OCI-LY7 (cell line): ENCODE results near the gene BNIP1. TPM values are rescaled to one million over a fixed set of nuclear protein-coding genes. Genes with fewer than 3 reads are reported as not detected.

ENCODE experiments used
- BruUV-seq: library from RNA; stranded (reverse); fragments of 400-500 nt; replicated peaks from 2 replicates; lab custom pipeline; 2021; lab: Mats Ljungman, UMichigan
- CTCF ChIA-PET: fragments of 300-600 bp; sonication (Branson Sonifier 250); formaldehyde crosslinking; loops from one replicate; lab custom pipeline; 2022; ENCODE audit warnings: antibody characterized with exemption; ENCODE audit not compliant: unreplicated experiment; lab: Charles Lee
- POLR2A ChIA-PET: fragments of 300-600 bp; sonication (Branson Sonifier 250); formaldehyde crosslinking; loops from one replicate; lab custom pipeline; 2022; ENCODE audit warnings: antibody characterized with exemption; lab: Charles Lee
- DNase-seq: peaks from one replicate; pipeline ENCODE4 v3.0.0-alpha.2; 2015; ENCODE audit warnings: low spot score
- H2AFZ ChIP-seq: fragments of 200-600 bp; sonication (generic), shearing (Covaris generic); 2 replicates; pipeline ENCODE4 v1.6.1; 2014; ENCODE audit warnings: mild to moderate bottlenecking, antibody characterized with exemption, low read length, moderate library complexity
- H3K27ac ChIP-seq: fragments of 200-600 bp; sonication (generic); 2 replicates; pipeline ENCODE4 v1.5.1; 2014; ENCODE audit warnings: mixed run types, low read depth, mild to moderate bottlenecking, moderate library complexity, low read length, inconsistent platforms; ENCODE audit not compliant: poor library complexity, severe bottlenecking
- H3K36me3 ChIP-seq: fragments of 200-600 bp; sonication (generic); 2 replicates; pipeline ENCODE4 v1.6.1; 2014; ENCODE audit warnings: mild to moderate bottlenecking, antibody characterized with exemption, low read length, moderate library complexity, mixed read lengths; ENCODE audit not compliant: insufficient read depth
- H3K4me1 ChIP-seq: fragments of 200-600 bp; sonication (generic); 2 replicates; pipeline ENCODE4 v1.5.1; 2014; ENCODE audit warnings: mild to moderate bottlenecking, low read length; ENCODE audit not compliant: insufficient read depth, poor library complexity, severe bottlenecking
- H3K4me2 ChIP-seq: fragments of 200-600 bp; sonication (generic); 2 replicates; pipeline ENCODE4 v1.6.1; 2014; ENCODE audit warnings: mild to moderate bottlenecking, low read length
- H3K4me3 ChIP-seq: fragments of 200-600 bp; sonication (generic); 2 replicates; pipeline ENCODE4 v1.5.1; 2014; ENCODE audit warnings: mild to moderate bottlenecking, low read depth, low read length; ENCODE audit not compliant: poor library complexity, severe bottlenecking
- H3K79me2 ChIP-seq: fragments of 200-600 bp; sonication (generic); 2 replicates; pipeline ENCODE4 v1.6.1; 2016; ENCODE audit warnings: low read depth, mild to moderate bottlenecking, low read length, moderate library complexity, mixed read lengths; ENCODE audit not compliant: insufficient read depth
- H3K9me2 ChIP-seq: fragments of 200-600 bp; sonication (generic); 2 replicates; pipeline ENCODE4 v1.6.1; 2016; ENCODE audit warnings: mild to moderate bottlenecking, low read length, mixed read lengths; ENCODE audit not compliant: insufficient read depth
- H3K9me3 ChIP-seq: fragments of 200-600 bp; sonication (generic); 2 replicates; pipeline ENCODE4 v1.6.1; 2014; ENCODE audit warnings: mild to moderate bottlenecking, mixed run types, low read length, mixed read lengths
- H4K20me1 ChIP-seq: fragments of 200-600 bp; sonication (generic); 2 replicates; pipeline ENCODE4 v1.6.1; 2014; ENCODE audit warnings: mild to moderate bottlenecking, antibody characterized with exemption, low read length, moderate library complexity, mixed read lengths; ENCODE audit not compliant: insufficient read depth
- EZH2phosphoT487 ChIP-seq: fragments of 200-600 bp; sonication (generic); IDR thresholded peaks from 2 replicates; pipeline ENCODE4 v1.6.1; 2018; ENCODE audit warnings: low read depth, borderline replicate concordance, mild to moderate bottlenecking, mixed run types, antibody characterized with exemption, low read length, moderate library complexity, mixed read lengths
- intact Hi-C: fragments of 100-400 bp; cut with micrococcal nuclease; formaldehyde crosslinking; loops from one replicate; pipeline ENCODE4 v1.10.0; 2022; ENCODE audit not compliant: unreplicated experiment
- total RNA-seq, 2 experiments: library from RNA; depleted of rRNA in 1 of 2; stranded (reverse); fragments of >200 nt in 1 of 2; shearing (Covaris generic) in 1 of 2; gene quantifications; 2 replicates each; pipeline ENCODE4 v1.2.3, GENCODE V29; 2014 to 2022
- TF ChIP-seq, protein P1 (sequence below): fragments of 200-600 bp; sonication (generic); conservative IDR thresholded peaks from 2 replicates; pipeline ENCODE4 v1.5.1; 2014; ENCODE audit warnings: mild to moderate bottlenecking, antibody characterized with exemption, low read length, moderate library complexity, mixed read lengths

Gene BNIP1
- total RNA-seq, 2 experiments from 2014 or later: 16.8 to 23.1 TPM

DNA sequence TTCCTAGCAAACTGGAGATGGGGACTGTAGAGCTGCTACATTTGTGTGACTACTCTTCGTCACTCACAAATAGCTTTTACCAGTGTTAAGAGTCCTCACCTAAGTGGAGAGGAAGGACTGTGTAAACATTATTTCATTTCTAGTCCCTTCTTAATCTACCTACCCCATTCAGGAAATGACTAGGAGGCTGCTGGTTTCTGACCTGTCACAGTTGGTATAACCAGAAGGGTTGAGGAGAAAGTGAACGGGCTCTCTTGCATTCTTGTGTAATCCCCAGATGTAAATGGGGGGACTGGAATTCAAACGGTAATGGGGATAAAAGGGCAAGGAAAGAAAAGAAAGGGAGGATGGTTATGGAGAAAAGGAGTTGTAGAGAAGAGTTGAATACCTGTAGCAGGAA, 35.4 kb upstream of the BNIP1 start:
- POLR2A ChIA-PET: interaction anchor here (0.7 to 0.8 kb wide), 2 partner anchors 10 to 28 kb away, joined by 3 to 5 read pairs; no protein-coding TSS in a partner anchor

DNA sequence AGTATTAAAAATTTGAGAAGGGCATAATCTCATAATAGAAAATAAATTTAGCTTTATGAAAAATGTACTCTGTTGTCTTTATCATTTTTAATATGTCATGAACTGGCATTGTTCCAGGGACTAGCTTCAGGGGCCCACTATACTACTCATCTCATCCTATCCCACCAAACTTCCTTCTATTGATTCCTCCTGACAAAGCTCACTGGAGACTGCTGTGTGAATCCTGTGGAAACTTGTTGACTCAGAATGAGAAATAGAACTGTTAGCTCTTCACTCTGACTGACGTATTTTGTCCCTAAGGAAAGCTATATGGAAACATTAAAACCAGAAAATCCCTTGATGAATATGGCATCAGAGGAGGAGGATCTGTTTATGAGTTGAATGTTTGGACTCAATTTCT, 29.8 kb upstream of the BNIP1 start:
- DNase-seq: no peak
- no peaks in the 10 kb centered on the region for H3K79me2 ChIP-seq
- ChIA-PET CTCF (interaction anchor here (0.5 kb wide), 1 partner anchor 58 kb away, joined by 7 read pairs; no protein-coding TSS in a partner anchor), POLR2A (interaction anchor here (0.9 to 1.1 kb wide), 2 partner anchors 13 to 26 kb away, joined by 3 to 4 read pairs; no protein-coding TSS in a partner anchor)
- intact Hi-C loops: no loop called here
- H3K9me3 ChIP-seq: peaks cover 5% of the 10 kb centered on the region
- no TSS peak for BruUV-seq
- no peak overlapping the region for H3K27ac ChIP-seq
- peaks cover 6% of the 10 kb centered on the region; the same call in 1 of the 2 replicates for H3K36me3 ChIP-seq
- no peaks in the 10 kb centered on the region for H4K20me1 ChIP-seq
- H3K4me1 ChIP-seq: peaks cover 9% of the 10 kb centered on the region
- no peaks in the 10 kb centered on the region for H3K9me2 ChIP-seq
- no peak overlapping the region for H3K4me3 ChIP-seq
- TF ChIP-seq EZH2phosphoT487: no peak
- TF ChIP-seq, protein P1, sequence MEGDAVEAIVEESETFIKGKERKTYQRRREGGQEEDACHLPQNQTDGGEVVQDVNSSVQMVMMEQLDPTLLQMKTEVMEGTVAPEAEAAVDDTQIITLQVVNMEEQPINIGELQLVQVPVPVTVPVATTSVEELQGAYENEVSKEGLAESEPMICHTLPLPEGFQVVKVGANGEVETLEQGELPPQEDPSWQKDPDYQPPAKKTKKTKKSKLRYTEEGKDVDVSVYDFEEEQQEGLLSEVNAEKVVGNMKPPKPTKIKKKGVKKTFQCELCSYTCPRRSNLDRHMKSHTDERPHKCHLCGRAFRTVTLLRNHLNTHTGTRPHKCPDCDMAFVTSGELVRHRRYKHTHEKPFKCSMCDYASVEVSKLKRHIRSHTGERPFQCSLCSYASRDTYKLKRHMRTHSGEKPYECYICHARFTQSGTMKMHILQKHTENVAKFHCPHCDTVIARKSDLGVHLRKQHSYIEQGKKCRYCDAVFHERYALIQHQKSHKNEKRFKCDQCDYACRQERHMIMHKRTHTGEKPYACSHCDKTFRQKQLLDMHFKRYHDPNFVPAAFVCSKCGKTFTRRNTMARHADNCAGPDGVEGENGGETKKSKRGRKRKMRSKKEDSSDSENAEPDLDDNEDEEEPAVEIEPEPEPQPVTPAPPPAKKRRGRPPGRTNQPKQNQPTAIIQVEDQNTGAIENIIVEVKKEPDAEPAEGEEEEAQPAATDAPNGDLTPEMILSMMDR: no peak
- no peak overlapping the region for H3K4me2 ChIP-seq
- no peak overlapping the region for H2AFZ ChIP-seq

More for the DNA sequence above, 35.4 kb upstream of the BNIP1 start:
- Histone ChIP-seq H4K20me1 (no peaks in the 10 kb centered on the region), H2AFZ (no peak overlapping the region), H3K4me2 (no peak overlapping the region), H3K27ac (no peak overlapping the region), H3K4me1 (no peaks in the 10 kb centered on the region), H3K36me3 (peaks cover 5% of the 10 kb centered on the region; the same call in 1 of the 2 replicates), H3K4me3 (no peak overlapping the region), H3K9me2 (no peaks in the 10 kb centered on the region; the same call in 1 of the 2 replicates), H3K79me2 (no peaks in the 10 kb centered on the region), H3K9me3 (no peaks in the 10 kb centered on the region)
- DNase-seq: no peak
- no peak for TF ChIP-seq EZH2phosphoT487
- TF ChIP-seq, protein P1: no peak
- BruUV-seq: no TSS peak
- intact Hi-C loops: no loop called here
- CTCF ChIA-PET: no interaction called here

DNA sequence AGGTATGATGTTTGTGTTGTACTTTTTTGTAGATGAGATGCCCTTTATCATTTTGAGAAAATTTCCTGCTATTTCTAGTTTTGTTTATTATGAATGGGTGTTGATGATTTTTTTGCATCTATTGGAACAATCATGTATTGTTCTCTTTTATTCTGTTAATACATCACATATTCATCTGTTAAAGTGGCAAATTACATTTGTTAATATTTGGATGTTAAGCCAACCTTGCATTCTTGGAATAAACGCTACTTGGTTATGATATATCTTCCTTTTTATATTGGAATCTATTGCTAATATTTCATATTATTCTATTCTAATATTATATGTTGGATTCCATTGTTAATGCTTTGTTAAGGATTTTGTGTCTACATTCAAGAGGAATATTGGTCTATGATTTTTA, 24.6 kb upstream of the BNIP1 start:
- H3K27ac ChIP-seq: no peak overlapping the region
- no peak for DNase-seq
- H3K79me2 ChIP-seq: no peaks in the 10 kb centered on the region
- CTCF ChIA-PET: no interaction called here
- no peaks in the 10 kb centered on the region for H3K9me2 ChIP-seq
- 0 out of 2 replicates have a peak, but pooled peaks cover 3% of the 10 kb centered on the region for H3K36me3 ChIP-seq
- TF ChIP-seq, protein P1: no peak
- no peak for TF ChIP-seq EZH2phosphoT487
- no TSS peak for BruUV-seq
- peaks cover 11% of the 10 kb centered on the region for H3K9me3 ChIP-seq
- H2AFZ ChIP-seq: no peak overlapping the region
- H3K4me2 ChIP-seq: no peak overlapping the region
- H3K4me3 ChIP-seq: no peak overlapping the region
- peaks cover 9% of the 10 kb centered on the region for H3K4me1 ChIP-seq
- intact Hi-C loops: no loop called here
- no peaks in the 10 kb centered on the region for H4K20me1 ChIP-seq
- POLR2A ChIA-PET: interaction anchor here (0.7 kb wide), 1 partner anchor 1097 kb away, joined by 4 read pairs; no protein-coding TSS in a partner anchor
